ENCODE measurements around the gene UBD. TPM values are rescaled to one million over a fixed set of nuclear protein-coding genes. Genes with fewer than 3 reads are reported as not detected.

The UBD gene
- total and polyA plus RNA-seq, 2 of the 13 experiments (the other 11 are each of a cell fraction or from before 2014, with no cell fraction given): 13.9 to 172 TPM

DNA sequence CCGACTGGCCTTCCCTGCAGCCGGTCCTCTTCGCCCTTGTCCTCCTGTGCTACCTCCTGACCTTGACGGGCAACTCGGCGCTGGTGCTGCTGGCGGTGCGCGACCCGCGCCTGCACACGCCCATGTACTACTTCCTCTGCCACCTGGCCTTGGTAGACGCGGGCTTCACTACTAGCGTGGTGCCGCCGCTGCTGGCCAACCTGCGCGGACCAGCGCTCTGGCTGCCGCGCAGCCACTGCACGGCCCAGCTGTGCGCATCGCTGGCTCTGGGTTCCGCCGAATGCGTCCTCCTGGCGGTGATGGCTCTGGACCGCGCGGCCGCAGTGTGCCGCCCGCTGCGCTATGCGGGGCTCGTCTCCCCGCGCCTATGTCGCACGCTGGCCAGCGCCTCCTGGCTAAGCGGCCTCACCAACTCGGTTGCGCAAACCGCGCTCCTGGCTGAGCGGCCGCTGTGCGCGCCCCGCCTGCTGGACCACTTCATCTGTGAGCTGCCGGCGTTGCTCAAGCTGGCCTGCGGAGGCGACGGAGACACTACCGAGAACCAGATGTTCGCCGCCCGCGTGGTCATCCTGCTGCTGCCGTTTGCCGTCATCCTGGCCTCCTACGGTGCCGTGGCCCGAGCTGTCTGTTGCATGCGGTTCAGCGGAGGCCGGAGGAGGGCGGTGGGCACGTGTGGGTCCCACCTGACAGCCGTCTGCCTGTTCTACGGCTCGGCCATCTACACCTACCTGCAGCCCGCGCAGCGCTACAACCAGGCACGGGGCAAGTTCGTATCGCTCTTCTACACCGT is 6.1 kb downstream of the UBD start:
- Histone ChIP-seq H3K4me1 (ENCODE audit: insufficient read depth, low read length) (no peaks in the 10 kb centered on the region), H3K9ac (ENCODE audit: insufficient read depth, low read depth, low read length) (no peak overlapping the region), H3K4me3 (replicated peaks in 1 of 3; ENCODE audit: insufficient read depth in 1 of 3, low read depth in 2 of 3, low read length in 3 of 3) (no peak overlapping the region), H3K36me3 (replicated peaks in 1 of 2; ENCODE audit: control insufficient read depth in 1 of 2, insufficient read depth in 2 of 2, low read length in 2 of 2) (no peaks in the 10 kb centered on the region), H3K27me3 (ENCODE audit: control insufficient read depth in 1 of 2, insufficient read depth in 2 of 2, low read length in 2 of 2) (no peaks in the 10 kb centered on the region), H3K27ac (ENCODE audit: extremely low read length, insufficient read depth, low read length) (no peak overlapping the region), H2AFZ (ENCODE audit: low read length) (no peak overlapping the region), H3K9me3 (ENCODE audit: low read length) (no peaks in the 10 kb centered on the region), H3K4me2 (ENCODE audit: low read depth, low read length) (no peak overlapping the region), H3K79me2 (ENCODE audit: insufficient read depth, low read length) (no peaks in the 10 kb centered on the region), H4K20me1 (ENCODE audit: insufficient read depth, low read length) (no peaks in the 10 kb centered on the region)
- no peak; the same call in 2 of the 3 replicates for ATAC-seq
- 95% methylated on average over 76 of the region's 83 CpGs for WGBS (ENCODE audit: low lambda C conversion rate)
- BruUV-seq (replicated peaks): no TSS peak
- no peak for FAIRE-seq
- TF ChIP-seq ARID2 (CRISPR knock-in tag; IDR thresholded peaks at IDR 0.05; ENCODE audit: borderline replicate concordance): no peak
- peak; percentile 70 for TF ChIP-seq RBFOX2 (IDR thresholded peaks at IDR 0.05; ENCODE audit: low read depth, low read length)
- peak; percentile 60 for TF ChIP-seq AGO2 (optimal IDR thresholded peaks at IDR 0.05; ENCODE audit: low read depth, low read length)
- peak; percentile 86; the same call in 1 of the 2 replicates for TF ChIP-seq DNMT1 (CRISPR knock-in tag; IDR thresholded peaks at IDR 0.05)
- TF ChIP-seq, protein P1, sequence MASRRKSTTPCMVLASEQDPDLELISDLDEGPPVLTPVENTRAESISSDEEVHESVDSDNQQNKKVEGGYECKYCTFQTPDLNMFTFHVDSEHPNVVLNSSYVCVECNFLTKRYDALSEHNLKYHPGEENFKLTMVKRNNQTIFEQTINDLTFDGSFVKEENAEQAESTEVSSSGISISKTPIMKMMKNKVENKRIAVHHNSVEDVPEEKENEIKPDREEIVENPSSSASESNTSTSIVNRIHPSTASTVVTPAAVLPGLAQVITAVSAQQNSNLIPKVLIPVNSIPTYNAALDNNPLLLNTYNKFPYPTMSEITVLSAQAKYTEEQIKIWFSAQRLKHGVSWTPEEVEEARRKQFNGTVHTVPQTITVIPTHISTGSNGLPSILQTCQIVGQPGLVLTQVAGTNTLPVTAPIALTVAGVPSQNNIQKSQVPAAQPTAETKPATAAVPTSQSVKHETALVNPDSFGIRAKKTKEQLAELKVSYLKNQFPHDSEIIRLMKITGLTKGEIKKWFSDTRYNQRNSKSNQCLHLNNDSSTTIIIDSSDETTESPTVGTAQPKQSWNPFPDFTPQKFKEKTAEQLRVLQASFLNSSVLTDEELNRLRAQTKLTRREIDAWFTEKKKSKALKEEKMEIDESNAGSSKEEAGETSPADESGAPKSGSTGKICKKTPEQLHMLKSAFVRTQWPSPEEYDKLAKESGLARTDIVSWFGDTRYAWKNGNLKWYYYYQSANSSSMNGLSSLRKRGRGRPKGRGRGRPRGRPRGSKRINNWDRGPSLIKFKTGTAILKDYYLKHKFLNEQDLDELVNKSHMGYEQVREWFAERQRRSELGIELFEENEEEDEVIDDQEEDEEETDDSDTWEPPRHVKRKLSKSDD (CRISPR knock-in tag; IDR thresholded peaks at IDR 0.05; ENCODE audit: low read depth): peak; percentile 21; the same call in 1 of the 2 replicates
- DNase-seq (ENCODE audit: low spot score): no peak
- in situ Hi-C loops (cut with HindIII; ENCODE audit: extremely low pct_ligation_motif_present, low pct_unique_long_range_greater_than_20kb) (no loop called here), intact Hi-C loops (cut with micrococcal nuclease; ENCODE audit: unreplicated experiment) (no loop called here)
- POLR2A ChIA-PET: no interaction called here
- CTCF ChIA-PET (ENCODE audit: low intra/inter-chr PET ratio, low total read pairs): no interaction called here

All from HepG2 (cell line).